ENCODE results near the gene CARNS1.

The CARNS1 gene

DNA sequence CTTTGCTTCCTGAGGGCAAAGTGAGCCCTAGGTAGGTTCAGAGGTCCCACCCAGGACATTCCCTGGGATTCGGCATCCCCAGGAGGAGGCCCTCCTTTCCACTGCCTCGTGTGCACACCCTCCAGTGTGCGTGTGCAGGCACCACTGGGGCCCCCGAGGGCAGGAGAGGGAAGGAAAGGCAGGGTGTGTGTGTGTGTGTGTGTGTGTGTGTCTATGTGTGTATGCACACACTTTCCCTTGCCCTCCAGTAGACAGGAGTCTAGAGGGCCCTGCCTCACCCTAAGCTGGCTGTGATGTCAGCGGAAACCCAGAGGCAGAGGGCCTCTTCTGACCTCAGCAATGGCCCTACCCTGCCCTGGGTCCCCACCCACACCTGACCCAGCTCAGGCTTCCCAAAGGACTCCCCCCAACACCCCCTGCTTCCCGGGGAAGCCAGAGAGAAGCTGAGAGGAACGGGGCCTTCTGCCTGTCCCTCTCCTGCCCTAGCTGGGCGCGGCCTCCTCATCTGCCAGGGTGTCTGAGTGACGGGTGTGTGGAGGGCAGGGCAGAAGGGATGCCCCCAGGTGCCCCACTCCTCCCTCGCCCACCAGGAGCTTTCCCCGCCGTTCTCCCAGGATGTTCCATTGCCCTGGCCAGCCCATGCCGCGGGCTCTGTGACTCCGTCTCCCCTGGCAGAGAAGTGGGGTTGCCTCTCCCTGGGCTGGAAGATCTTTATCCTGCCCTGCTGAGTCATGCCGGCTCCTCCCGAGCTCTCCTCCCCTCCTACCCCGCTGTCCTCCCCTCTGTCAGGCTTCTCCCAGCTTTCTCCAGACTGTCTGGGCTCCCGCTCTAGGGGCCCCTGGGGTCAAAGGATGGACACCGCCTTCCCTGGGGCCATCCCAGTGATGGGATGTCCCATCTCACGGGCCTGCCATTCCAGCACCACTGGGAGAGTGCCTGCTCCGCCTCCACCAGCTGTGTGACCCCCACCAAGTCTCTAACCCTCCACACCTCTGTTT, 36.1 kb upstream of the CARNS1 start:
- Histone ChIP-seq H3K27me3 (peaks cover 12% of the 10 kb centered on the region), H3K27ac (no peak overlapping the region), H3K9me3 (no peaks in the 10 kb centered on the region), H3K36me3 (no peaks in the 10 kb centered on the region), H3K4me1 (ENCODE audit: control insufficient read depth in 1 of 2, insufficient read depth in 1 of 2, low read depth in 1 of 2, low read length in 1 of 2) (peaks cover 42 to 47% of the 10 kb centered on the region in 2 experiments), H3K4me3 (ENCODE audit: low read depth in 1 of 2, low read length in 1 of 2) (no peak overlapping the region)
- TF ChIP-seq, protein P1, sequence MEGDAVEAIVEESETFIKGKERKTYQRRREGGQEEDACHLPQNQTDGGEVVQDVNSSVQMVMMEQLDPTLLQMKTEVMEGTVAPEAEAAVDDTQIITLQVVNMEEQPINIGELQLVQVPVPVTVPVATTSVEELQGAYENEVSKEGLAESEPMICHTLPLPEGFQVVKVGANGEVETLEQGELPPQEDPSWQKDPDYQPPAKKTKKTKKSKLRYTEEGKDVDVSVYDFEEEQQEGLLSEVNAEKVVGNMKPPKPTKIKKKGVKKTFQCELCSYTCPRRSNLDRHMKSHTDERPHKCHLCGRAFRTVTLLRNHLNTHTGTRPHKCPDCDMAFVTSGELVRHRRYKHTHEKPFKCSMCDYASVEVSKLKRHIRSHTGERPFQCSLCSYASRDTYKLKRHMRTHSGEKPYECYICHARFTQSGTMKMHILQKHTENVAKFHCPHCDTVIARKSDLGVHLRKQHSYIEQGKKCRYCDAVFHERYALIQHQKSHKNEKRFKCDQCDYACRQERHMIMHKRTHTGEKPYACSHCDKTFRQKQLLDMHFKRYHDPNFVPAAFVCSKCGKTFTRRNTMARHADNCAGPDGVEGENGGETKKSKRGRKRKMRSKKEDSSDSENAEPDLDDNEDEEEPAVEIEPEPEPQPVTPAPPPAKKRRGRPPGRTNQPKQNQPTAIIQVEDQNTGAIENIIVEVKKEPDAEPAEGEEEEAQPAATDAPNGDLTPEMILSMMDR (IDR thresholded peaks at IDR 0.05) = no peak

DNA sequence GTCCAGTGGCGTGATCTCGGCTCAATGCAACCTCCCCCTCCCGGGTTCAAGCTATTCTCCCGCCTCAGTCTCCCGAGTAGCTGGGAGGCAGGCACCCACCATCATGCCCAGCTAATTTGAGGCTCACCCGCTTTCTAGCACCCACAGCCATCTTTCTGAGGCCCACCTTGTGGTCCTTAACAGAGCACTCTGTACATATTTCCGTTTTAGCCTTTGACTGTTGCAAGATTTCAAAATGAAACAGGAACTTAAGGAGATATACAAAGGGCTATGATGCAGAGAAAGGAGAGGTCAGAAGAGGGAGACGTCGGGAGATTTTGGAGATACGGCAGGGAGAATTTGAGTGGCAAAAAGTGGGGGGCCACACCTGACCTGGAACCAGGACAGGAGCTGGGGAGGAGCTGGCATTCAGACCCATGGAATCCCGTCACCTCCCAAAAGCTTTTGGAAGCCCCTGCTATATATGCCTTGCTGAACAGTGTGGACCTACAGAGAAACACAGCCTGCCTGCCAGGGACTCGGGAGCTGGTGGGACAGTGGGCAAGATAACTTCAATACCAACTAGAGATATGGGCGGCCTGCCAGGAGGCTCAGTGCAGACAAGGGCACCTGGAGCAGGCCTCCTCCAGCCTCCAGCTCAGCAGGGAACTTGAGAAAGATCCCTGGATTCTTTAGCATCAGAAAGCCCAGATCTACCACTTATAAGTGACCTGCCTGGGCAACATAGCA, 34.1 kb upstream of the CARNS1 start:
- H3K4me3 ChIP-seq (ENCODE audit: low read depth in 1 of 2, low read length in 1 of 2) = peak overlapping the region; percentile 44 to 51
- H3K4me1 ChIP-seq (ENCODE audit: control insufficient read depth in 1 of 2, insufficient read depth in 1 of 2, low read depth in 1 of 2, low read length in 1 of 2) = peaks cover 36 to 41% of the 10 kb centered on the region in 2 experiments
- peak overlapping the region; percentile 84 for H3K27ac ChIP-seq
- H3K27me3 ChIP-seq = no peaks in the 10 kb centered on the region
- TF ChIP-seq, protein P1 (IDR thresholded peaks at IDR 0.05) = peak; percentile 25
- H3K9me3 ChIP-seq = no peaks in the 10 kb centered on the region
- H3K36me3 ChIP-seq = no peaks in the 10 kb centered on the region

DNA sequence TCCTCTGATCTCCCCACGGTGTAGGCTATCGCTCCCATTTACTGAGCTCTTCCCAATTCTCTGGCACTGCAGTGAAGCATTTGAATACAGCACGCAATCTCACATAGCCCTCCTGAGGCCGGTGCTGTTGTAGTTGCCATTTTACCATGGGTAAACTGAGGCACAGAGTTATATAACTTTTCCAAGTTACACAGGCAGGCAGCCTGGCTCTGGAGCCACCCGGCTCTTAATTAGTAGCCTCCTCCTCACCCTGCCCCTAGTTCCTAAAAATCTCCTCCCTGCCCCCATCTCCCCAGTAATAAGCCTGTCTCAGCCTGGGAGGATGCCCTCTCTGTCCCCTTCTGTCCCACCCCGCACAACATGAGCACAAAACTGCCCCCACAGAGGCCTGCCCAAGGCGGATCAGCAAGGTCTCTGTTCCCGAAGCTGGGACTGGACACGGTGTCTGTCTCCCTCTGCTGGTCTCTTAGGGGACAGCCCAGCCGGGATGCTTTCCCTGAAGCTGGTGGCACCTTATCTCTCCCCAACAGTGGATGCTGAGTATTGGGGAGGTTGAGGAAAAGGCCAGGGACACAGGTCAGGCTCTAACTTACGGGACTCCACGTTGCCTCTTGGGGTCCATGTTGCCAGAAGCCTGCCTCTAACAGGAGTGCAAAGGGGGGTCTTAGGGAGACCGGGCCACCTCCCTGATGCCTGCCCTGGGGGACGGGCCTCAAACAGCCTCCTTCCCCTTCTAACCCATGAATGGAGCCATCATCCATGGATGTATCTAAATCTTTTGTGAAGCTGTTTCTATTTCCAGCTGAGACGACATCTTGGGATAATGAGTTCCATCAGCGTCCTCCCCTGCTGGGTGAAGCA, 33.0 kb upstream of the CARNS1 start:
- Histone ChIP-seq H3K4me3 (ENCODE audit: low read depth in 1 of 2, low read length in 1 of 2) (peak overlapping the region in 1 of 2 experiments; percentile 10), H3K9me3 (no peaks in the 10 kb centered on the region), H3K4me1 (ENCODE audit: control insufficient read depth in 1 of 2, insufficient read depth in 1 of 2, low read depth in 1 of 2, low read length in 1 of 2) (peaks cover 41% of the 10 kb centered on the region in 2 experiments), H3K27ac (peak overlapping the region; percentile 84), H3K36me3 (no peaks in the 10 kb centered on the region), H3K27me3 (peaks cover 4% of the 10 kb centered on the region)
- TF ChIP-seq, protein P1 (IDR thresholded peaks at IDR 0.05) = peak; percentile 97

DNA sequence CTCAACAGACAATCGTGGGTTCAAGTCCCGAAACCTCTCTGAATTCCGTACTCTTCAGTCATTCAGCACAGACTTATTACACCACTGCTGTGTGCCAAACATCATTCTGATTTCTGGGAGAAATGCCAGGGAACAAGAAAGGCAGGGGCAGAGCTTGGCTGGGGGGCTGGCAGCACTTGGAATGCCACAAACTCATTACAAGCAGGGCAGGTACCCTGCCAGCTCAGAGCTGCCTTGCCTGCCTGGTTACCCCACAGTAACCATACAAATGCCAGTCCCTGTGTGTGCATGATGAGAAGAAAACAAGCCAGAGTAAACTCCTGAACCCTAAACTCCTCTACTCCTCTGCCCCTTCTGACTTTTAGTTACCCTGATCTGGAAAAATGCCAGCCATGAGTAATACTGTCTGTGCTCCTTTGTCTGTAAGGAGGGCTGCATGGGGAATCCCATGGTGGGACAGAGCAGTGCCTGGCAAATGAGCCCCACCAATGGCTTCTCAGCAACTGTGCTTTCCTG, 30.6 kb upstream of the CARNS1 start:
- Histone ChIP-seq H3K27ac (no peak overlapping the region), H3K36me3 (no peaks in the 10 kb centered on the region), H3K4me1 (ENCODE audit: control insufficient read depth in 1 of 2, insufficient read depth in 1 of 2, low read depth in 1 of 2, low read length in 1 of 2) (peaks cover 26 to 32% of the 10 kb centered on the region in 2 experiments), H3K9me3 (no peaks in the 10 kb centered on the region), H3K27me3 (peaks cover 4% of the 10 kb centered on the region), H3K4me3 (ENCODE audit: low read depth in 1 of 2, low read length in 1 of 2) (no peak overlapping the region)
- TF ChIP-seq, protein P1 (IDR thresholded peaks at IDR 0.05) = no peak

DNA sequence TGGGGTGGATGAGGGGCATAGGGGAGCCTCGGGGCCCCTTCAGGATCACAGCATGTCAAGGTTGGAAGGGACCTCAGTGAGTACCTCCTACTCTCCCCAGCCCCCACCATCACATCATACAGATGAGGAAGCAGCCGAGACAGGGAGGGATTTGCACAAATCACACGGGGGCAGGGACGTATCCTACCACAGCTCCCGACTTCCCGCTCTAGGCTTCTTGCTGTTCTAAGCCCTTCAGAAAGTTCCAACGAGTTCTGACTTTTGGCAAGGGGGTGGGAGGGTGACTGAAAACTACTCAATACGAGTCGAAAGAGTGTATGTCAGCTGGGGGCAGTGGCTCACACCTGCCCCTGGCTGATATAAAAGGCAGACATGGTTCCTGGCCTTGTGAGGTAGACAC, 28.4 kb upstream of the CARNS1 start:
- Histone ChIP-seq H3K4me1 (ENCODE audit: control insufficient read depth in 1 of 2, insufficient read depth in 1 of 2, low read depth in 1 of 2, low read length in 1 of 2) (peaks cover 21 to 22% of the 10 kb centered on the region in 2 experiments), H3K4me3 (ENCODE audit: low read depth in 1 of 2, low read length in 1 of 2) (no peak overlapping the region), H3K27ac (no peak overlapping the region), H3K9me3 (no peaks in the 10 kb centered on the region), H3K27me3 (peaks cover 4% of the 10 kb centered on the region), H3K36me3 (no peaks in the 10 kb centered on the region)
- TF ChIP-seq, protein P1 (IDR thresholded peaks at IDR 0.05) = no peak
